Fibroblast of gingiva (primary cell): ENCODE results near the gene TMEM270.
A peak's percentile ranks its signal among the peaks of the same experiment; 100 is the strongest.
"Not testable (repeated sequence)": the region's sequence is repeated elsewhere in the genome, so short reads cannot be mapped to it uniquely, and the experiment has no call there.

ENCODE experiments used
- DNase-seq: peaks from one replicate; pipeline ENCODE4 v3.0.0-alpha.2; 2011; ENCODE audit warnings: low read depth

The TMEM270 gene

GRCh38 chr7:73860859-73861258, at the start of gene TMEM270:
Gene TMEM270 (plus strand): TSS chr7:73861159. CDS start chr7:73861195, 36 bp downstream.
- DNase-seq = no peak

DNA sequence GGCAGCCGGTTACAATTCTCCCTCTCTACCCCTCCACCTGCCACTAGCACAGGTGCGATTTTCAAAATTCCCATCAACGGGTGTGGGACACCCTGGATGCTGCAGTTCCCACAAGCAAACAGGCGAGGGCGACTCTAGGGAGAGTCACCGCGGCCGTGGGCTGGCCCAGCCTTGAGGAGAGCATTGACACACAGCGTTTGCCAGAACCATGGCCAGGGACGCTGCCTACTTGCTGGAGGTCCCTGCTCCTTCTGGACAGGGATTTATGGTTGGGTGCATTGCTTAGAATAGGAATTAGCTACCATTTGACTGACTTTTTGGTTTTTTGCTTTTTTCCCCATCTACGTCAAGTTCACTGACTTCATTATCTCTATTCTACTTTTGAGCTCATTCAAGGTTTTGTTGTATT, 49.2 kb upstream of the TMEM270 start:
- DNase-seq = peak; percentile 47

GRCh38 chr7:73812996-73813395, 48.0 kb upstream of the TMEM270 start:
- no peak for DNase-seq

GRCh38 chr7:73815436-73815835, 45.5 kb upstream of the TMEM270 start:
- DNase-seq = no peak

DNA sequence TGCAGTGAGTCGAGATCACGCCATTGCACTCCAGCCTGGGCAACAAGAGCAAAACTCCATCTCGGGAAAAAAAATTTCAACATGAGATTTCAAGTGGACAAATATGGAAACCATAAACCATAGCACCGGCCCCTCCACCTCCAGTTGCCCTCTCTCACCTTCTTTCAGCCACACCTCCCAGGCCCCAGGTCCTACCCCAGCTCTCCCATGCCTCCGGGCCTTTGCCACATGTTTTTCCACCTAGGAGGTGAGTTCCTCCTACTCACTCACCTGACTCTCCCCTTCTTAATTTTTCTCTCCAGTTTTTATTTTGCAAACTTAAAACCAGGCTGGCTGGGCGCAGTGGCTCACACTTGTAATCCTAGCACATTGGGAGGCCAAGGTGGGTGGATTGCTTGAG, 43.8 kb upstream of the TMEM270 start:
- DNase-seq = no peak

GRCh38 chr7:73820013-73820412, 40.9 kb upstream of the TMEM270 start:
- no peak for DNase-seq

GRCh38 chr7:73821597-73822285, 39.2 kb upstream of the TMEM270 start:
- not testable (repeated sequence) for DNase-seq

DNA sequence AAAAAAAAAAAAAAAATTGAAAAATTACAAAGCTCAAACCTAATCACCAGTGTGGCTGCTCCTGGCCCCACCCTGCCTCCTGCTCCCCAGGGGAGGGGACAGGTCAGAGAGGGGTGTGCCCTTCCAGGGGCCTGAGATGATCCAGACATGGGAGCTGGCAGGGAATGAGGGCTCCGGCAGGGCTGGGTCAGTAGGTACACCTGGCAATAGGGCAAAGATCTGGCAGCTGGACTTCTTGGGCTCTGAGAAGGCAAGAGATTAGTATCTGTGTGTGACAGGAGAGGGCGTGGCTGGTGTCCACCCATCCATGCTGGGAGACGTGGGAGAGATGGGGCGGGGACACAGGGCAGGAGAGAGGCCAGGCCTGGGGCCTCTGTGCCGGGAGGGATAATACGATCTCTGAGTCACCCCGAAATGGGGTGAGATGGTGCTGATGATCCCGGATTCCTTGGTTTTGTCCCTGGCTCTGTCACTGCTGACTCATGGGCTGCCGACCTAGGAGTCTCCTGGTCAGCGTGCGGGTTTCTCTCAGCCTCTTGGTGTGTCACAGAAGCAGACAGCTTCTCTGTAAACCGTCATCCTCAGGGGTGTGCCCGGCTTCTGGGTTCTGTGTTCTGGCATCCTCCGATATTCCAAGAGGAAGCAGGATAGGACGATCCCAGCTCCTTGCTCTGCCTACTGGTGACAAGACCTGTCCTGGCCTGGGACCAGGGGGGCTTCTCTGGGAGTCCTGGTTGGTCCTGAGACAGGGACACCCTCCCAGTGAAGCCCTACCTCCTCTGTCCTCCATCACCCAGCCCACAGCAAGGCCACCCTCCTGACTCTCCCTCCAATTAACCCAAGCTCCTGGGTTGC, 38.4 kb upstream of the TMEM270 start:
- peak; percentile 90 for DNase-seq

- no peak for DNase-seq
Measured at GRCh38 chr7:73823257-73823656, 37.7 kb upstream of the TMEM270 start.

DNA sequence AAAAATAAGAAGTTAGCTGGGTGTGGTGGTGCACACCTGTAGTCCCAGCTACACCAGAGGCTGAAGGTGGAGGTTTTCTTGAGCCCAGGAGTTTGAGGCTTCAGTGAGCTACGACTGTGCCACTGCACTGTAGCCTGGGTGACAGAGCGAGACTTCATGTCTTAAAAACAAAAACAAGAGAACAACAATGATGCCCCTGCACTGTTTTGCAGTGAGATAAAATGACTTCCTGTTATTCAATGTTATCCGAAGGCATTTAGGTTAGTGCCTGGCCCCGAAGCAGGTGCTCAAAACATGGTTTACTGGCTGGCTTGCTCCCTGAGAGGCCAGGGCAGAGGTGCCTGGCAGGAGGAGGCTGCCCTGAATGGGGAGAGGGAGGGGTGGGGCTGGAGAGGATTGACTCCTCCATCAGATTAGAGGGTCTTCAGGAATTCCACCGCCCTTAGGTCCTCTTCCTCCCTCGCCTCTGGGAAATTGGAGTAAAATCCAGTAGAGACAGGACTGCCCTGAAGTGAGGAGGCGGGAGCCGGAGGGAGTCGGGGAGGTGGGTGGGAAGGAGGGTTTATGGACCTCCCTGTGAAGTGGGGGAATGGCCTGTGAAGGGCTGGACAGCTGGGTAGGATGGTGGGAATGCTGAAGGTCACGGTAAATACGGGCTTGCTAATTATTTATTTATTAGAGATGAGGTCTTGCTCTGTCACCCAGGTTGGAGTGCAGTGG, 36.9 kb upstream of the TMEM270 start:
- no peak for DNase-seq

GRCh38 chr7:73824986-73825385, 36.0 kb upstream of the TMEM270 start:
- DNase-seq = no peak

DNA sequence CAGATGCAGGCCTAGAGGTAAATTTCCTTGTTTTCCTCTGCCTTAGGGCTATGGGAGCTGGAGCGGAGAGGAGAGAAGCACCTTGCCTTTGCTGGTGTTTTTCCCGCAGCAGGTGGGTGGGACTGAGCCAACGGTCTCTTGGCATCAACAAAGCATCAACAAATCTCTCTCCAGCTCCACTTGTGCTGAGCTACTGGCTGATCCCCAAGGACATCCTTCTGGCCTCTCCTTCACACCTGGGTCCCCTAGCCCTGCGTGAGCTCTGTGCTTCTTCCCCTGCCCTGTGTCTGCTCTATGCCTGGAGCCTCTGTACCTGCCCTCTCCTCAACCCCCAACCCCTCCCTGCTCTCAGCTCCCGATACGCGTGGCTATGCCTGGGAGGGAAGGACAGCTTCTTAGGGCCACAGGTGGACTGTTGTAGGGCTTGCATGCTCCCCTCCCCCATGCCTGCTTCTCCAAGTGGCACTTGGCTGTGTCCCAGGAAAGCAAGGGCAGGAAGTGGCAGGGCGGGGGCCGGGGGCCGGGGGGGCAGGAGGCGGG, 33.3 kb upstream of the TMEM270 start:
- no peak for DNase-seq

DNA sequence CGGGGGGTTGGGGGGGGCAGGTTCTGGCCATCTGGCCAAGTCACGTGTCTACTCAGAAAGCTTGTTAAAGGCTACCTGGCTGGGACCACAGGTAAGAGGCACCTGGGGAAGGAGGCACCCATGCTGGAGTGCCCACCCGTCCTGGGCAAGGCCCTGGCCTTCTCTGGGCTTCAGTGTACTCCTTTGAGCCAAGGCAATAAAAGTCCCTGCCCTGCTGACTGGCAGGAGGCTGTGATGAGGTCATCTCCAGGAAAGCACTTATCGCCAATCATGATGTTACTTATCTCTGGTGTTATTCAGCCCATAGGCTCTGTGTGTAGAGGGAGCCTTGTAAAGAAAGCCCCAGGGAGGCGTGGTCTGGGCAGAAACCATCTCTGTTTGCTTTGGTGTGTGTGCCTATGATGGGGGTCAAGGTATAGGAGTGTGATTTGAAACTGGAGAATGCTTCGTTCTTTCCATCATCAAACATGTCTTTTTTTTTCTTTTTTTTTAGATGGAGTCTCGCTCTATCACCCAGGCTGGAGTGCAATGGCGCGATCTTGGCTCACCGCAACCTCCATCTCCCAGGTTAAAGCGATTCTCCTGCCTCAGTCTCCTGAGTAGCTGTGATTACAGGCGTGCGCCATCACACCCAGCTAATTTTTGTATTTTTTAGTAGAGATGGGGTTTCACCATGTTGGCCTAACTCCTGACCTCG, 32.7 kb upstream of the TMEM270 start:
- DNase-seq = no peak

DNA sequence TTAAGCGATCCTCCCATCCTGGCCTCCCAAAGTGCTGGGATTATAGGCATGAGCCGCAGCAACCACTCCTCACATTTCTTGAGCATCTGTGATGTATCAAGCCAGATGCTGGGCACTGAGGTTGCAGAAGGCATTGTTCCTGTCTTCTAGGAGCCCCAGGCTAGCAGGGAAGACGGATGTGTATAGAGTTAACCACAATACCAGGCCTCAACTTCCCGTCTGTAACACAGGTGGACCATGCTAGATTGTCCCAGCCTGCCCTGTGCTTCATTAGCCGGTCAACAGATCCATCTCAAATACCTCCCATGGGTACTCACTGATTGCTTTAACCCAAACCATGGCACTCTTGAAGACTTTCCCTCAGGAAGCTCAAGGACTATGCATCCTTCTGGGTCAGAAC, 32.0 kb upstream of the TMEM270 start:
- DNase-seq = no peak

- DNase-seq = no peak
Measured at GRCh38 chr7:73829505-73829904, 31.5 kb upstream of the TMEM270 start.

- DNase-seq = no peak
Measured at GRCh38 chr7:73829921-73830680, 30.9 kb upstream of the TMEM270 start.

- DNase-seq = no peak
Measured at GRCh38 chr7:73830681-73831583, 30.0 kb upstream of the TMEM270 start, which contains the start of gene CLDN4. Gene CLDN4 (plus strand): TSS chr7:73830996. CDS start chr7:73831202, 206 bp downstream.

DNA sequence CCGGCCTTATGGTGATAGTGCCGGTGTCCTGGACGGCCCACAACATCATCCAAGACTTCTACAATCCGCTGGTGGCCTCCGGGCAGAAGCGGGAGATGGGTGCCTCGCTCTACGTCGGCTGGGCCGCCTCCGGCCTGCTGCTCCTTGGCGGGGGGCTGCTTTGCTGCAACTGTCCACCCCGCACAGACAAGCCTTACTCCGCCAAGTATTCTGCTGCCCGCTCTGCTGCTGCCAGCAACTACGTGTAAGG, 29.4 kb upstream of the TMEM270 start:
- no peak for DNase-seq

DNA sequence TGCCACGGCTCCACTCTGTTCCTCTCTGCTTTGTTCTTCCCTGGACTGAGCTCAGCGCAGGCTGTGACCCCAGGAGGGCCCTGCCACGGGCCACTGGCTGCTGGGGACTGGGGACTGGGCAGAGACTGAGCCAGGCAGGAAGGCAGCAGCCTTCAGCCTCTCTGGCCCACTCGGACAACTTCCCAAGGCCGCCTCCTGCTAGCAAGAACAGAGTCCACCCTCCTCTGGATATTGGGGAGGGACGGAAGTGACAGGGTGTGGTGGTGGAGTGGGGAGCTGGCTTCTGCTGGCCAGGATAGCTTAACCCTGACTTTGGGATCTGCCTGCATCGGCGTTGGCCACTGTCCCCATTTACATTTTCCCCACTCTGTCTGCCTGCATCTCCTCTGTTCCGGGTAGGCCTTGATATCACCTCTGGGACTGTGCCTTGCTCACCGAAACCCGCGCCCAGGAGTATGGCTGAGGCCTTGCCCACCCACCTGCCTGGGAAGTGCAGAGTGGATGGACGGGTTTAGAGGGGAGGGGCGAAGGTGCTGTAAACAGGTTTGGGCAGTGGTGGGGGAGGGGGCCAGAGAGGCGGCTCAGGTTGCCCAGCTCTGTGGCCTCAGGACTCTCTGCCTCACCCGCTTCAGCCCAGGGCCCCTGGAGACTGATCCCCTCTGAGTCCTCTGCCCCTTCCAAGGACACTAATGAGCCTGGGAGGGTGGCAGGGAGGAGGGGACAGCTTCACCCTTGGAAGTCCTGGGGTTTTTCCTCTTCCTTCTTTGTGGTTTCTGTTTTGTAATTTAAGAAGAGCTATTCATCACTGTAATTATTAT, 28.9 kb upstream of the TMEM270 start:
- DNase-seq = no peak
